Epidermal melanocyte (primary cell): ENCODE data around the gene CDH23.

Experiments
- DNase-seq: peaks from one replicate; pipeline ENCODE4 v3.0.0; 2011; ENCODE audit warnings: low spot score; ENCODE audit not compliant: insufficient read length

The CDH23 gene

GRCh38 chr10:71684356-71685173, 287.8 kb downstream of the CDH23 start:
- DNase-seq = no peak

- no peak for DNase-seq
These were observed 289.0 kb downstream of the CDH23 start for GRCh38 chr10:71685554-71686232.

- DNase-seq = no peak
These were observed 290.4 kb downstream of the CDH23 start for GRCh38 chr10:71687077-71687476.

- DNase-seq = no peak
These were observed 290.8 kb downstream of the CDH23 start for GRCh38 chr10:71687480-71687879.

- DNase-seq = no peak
These were observed 291.5 kb downstream of the CDH23 start for GRCh38 chr10:71688256-71688655.

- no peak for DNase-seq
These were observed 293.5 kb downstream of the CDH23 start for GRCh38 chr10:71690094-71690720.

- no peak for DNase-seq
These were observed 294.7 kb downstream of the CDH23 start for GRCh38 chr10:71691405-71691804.

GRCh38 chr10:71692598-71693306, 296.0 kb downstream of the CDH23 start:
- no peak for DNase-seq

GRCh38 chr10:71693377-71693776, 296.7 kb downstream of the CDH23 start:
- no peak for DNase-seq

- no peak for DNase-seq
These were observed 297.4 kb downstream of the CDH23 start for GRCh38 chr10:71694039-71694501.

- DNase-seq = no peak
These were observed 297.8 kb downstream of the CDH23 start for GRCh38 chr10:71694567-71694968.

GRCh38 chr10:71695502-71696476, 299.1 kb downstream of the CDH23 start:
- DNase-seq = no peak

GRCh38 chr10:71696628-71697326, 300.1 kb downstream of the CDH23 start:
- DNase-seq = no peak

GRCh38 chr10:71697938-71698709, 301.4 kb downstream of the CDH23 start:
- no peak for DNase-seq

GRCh38 chr10:71698737-71699136, 302.0 kb downstream of the CDH23 start:
- no peak for DNase-seq

- no peak for DNase-seq
These were observed 304.1 kb downstream of the CDH23 start for GRCh38 chr10:71700731-71701368.

- DNase-seq = no peak
These were observed 304.9 kb downstream of the CDH23 start for GRCh38 chr10:71701496-71702132.

- DNase-seq = no peak
These were observed 306.9 kb downstream of the CDH23 start for GRCh38 chr10:71703577-71703976.
